GM21786 (cell line): ENCODE measurements around the gene SPARC.
"Not testable (repeated sequence)": the region's sequence is repeated elsewhere in the genome, so short reads cannot be mapped to it uniquely, and the experiment has no call there.

ENCODE experiments used
- ATAC-seq: cut with Tn5 transposase; IDR thresholded peaks from one replicate; pipeline ENCODE4 v1.9.1; 2021; ENCODE audit not compliant: unreplicated experiment

SPARC gene, protein sequence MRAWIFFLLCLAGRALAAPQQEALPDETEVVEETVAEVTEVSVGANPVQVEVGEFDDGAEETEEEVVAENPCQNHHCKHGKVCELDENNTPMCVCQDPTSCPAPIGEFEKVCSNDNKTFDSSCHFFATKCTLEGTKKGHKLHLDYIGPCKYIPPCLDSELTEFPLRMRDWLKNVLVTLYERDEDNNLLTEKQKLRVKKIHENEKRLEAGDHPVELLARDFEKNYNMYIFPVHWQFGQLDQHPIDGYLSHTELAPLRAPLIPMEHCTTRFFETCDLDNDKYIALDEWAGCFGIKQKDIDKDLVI

DNA sequence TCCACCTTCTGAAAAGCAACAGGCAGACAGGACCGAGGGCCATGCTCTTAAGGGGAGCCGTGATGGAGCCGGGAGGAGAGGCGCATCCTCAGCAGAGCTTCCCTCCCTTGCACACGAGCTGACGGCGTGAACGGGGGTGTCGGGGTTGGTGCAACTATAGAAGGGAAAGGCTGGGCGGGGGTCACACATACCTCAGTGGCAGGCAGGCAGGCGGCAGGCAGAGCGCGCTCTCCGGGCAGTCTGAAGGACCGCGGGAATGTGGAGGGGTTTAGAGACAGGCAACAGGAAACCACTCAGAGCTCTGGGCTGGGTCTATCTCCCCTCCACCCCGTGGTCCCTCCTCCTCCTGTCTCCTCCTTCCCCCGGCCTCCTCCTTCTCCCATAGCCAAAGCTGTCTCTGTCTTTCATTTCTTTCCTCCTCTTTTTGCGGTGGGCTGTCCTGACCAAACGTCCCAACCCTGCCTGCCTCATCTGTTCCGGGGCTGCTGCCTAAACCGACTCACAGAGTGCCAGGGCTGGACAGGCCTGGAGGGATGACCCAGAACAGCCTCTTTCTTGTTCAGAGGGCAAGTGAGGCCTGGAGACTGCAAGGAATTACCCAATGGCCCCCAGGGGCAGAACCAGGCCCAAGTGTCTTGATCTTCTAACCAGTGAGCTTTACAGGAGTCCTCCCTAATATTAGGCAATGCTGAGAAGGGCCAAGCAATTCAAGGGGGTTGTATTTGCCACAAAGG, at the start of gene SPARC:
Gene SPARC (minus strand): TSS at position 242 of the 734 bp plus-strand sequence. CDS start 10,727 bp downstream, outside the sequence.
- ATAC-seq, result peak; percentile 81

DNA sequence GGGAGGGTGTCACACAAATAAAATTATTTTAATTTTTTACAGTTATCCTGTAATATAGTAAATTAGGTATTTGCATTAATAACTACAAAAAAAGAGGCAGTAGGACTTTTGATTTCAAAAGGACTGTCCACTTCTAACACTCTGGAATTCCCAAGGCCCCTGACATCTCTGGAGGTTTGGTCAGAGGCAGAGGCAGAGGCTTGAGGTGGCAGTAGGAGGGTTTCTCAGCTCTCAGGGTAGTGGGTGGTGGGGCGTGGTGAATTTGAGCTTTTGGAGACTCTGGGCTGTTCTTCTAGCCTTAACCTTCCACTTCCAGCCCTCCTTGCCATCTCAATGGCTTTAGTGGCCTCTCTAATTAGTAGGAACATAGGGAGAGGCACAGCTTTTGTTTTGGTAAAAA, 48.9 kb upstream of the SPARC start:
- ATAC-seq, result no peak

DNA sequence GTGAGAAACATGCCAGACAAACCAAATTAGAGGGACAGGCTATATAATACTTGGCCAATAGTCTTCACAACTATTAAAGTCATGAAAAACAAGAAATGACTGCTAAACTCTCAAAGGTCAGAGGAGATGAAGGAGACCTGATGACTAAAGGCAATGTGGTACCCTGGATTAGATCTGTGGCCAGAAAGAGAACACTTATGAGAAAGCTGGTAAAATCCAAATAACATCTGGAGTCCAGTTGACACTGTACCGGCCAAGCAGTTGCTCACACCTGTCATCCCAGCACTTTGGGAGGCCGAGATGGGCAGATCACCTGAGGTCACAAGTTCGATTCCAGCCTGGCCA, 47.3 kb upstream of the SPARC start:
- no peak for ATAC-seq

DNA sequence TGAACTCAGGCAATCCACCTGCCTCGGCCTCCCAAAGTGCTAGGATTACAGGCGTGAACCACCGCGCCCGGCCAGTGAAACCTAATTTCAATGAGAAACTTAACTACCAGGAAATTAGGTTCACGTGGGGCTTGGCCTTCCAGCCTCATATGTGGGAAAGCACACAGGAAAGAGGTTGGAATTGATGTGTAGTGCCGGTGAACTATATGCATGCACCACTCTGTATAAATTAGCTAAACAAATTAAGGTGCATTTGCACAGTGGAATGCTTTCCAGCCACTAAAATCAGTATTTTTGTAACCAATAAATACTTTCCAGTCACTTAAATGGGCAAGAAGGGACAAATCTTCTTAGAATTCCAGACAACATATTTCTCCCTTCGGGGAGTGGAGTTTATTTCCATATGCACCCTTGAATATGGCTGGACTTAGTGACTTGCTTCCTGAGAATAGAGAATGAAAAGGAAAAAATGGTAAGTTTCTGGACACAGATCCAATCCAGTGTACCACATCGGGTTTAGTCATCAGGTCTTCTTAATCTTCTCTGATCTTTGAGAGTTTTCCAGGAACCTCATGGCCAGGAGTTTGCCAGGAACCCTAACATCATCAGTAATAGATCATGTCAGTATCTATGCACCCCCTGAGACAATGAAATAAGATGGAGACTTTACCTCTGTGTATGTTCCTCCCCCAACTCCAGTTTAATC, 46.8 kb upstream of the SPARC start:
- ATAC-seq, result no peak

DNA sequence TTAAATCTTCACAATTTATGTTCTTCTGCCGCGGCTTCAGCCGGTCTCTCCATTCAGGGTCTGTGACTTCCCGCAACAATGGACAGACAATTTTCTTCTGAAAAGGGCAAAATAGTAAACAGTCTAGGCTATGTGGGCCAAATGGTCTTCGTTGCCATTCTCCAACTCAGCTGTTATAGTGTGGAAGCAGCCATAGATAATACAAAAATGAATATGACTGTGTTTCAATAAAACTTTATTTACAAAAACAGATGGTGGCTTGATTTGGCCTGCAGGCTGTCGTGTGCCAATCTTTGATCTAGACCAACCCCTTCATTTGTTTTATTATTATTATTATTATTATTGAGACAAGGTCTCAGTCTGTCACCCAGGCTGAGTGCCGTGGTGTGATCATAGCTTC, 43.7 kb upstream of the SPARC start:
- ATAC-seq, result no peak

DNA sequence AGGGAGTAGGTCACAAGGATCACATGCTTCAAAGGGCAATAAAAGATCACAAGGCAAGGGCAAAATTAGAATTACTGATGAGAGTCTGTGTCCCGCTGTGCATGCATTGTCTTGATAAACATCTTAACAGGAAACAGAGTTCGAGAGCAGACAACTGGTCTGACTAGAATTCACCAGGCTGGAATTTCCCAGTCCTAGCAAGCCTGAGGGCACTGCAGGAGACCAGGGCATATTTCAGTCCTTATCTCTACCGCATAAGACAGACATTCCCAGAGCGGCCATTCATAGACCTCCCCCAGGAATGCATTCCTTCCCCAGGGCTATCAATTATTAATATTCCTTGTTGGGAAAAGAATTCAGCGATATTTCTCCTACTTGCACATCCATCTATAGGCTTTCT, 42.9 kb upstream of the SPARC start:
- not testable (repeated sequence) for ATAC-seq

DNA sequence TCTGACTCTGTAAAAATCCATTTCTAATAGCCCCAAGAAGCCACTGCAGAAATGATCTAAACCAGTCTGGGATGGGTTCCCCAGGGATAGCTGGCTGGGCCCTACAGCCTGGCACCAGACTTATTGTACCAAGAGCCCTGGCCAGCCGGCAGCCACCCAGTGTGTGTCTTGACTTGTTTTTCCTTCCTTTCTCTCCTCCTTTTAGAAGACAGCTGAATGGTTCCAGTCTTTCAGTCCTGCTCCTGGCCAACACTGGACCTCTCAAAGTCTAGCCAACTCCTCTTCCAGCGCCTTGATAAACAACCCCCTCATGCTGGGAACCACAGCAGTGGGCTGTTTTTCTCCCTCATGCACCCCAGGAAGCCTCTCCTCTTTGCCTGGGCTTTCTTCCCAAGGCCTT, 37.6 kb upstream of the SPARC start:
- no peak for ATAC-seq

DNA sequence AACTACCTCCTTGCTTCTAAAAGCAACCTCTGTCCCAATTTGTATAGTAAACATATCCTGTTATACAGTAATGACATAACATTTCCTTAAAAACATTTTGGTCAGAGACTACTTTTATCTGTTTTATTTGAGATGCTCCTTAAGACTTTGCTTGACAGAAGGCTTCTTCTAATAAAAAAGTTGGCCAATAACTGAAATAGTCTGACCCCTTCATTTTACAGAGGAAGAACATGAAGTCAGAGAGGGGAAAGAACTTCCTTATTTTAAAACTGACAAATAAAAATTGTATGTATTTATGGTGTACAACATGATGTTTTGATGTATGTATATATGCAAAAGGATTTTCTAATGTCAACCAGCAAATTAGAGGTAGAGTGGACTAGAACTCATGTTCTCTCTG, 35.8 kb upstream of the SPARC start:
- ATAC-seq, result no peak

DNA sequence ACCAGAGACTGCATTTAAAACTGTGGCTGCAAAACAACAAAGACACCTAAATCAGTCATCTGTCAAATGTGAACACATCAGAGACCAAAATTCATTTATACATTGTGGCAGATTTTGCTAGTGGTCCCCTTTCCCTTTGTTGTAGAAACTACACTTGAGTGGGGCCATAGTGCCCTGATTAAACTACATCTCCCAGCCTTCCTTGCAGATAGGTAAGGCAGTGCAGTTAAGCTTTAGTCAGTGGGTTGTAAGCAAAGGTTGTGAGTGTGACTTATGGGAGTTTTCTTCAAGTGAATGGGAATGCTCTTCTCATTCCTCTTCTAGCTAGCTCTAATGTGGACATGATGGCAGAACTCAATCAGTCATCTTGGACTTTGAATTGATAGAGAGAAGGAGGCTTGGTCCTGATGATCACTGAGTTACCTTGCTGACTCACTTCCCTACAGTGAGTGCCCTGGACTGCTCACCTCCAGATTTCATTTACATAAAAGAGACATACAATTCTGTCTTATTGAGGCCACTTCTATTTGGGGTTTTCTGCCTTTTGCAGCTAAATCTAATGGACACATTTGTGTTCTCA, 35.2 kb upstream of the SPARC start:
- ATAC-seq, result peak; percentile 19

DNA sequence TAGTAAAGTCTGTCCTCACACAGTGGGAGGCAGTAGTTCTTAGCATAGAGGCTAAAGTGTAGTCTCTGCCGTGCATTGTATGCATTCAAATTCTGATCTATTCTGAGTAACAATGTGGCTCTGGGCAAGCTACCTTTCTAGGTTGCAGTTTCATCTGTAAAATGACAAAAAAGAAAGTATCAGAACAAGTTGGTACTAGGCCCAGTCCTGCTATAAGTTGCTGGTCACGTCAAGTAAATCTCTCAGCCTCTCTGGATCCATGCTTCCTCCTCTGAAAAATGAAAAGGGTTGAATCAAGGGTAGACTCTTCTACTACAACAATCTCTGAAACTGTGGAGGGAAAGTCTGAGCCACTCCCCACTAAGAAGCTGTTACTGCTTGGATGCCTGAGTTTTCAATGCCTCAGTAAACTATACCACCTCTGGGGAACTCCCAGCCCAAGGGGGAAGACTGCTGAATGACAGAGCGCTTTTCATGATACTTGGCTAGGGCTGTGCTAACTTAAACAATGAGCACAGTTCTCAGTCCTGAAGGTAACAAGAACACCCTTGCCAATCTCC, 34.5 kb upstream of the SPARC start:
- ATAC-seq, result peak; percentile 84

DNA sequence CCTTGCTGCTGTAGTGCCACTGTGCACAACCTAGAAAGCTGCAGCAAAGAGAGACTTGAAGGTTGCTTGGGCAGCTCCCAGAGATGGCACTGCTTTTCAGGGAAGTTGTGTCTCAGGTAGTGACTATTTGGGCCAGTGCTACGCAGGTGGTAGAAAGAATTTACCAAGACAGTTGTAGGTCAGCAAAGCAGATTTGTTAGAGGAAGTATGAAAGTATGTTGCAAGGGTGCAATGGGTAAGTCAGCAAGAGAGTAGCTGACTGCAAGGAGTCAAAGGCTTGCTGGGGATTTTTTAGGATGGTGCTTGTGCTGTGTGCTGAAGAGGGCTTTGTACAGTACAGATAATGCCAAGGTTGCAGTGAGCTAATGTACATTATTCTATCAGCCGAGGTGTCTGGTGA, 33.5 kb upstream of the SPARC start:
- no peak for ATAC-seq

DNA sequence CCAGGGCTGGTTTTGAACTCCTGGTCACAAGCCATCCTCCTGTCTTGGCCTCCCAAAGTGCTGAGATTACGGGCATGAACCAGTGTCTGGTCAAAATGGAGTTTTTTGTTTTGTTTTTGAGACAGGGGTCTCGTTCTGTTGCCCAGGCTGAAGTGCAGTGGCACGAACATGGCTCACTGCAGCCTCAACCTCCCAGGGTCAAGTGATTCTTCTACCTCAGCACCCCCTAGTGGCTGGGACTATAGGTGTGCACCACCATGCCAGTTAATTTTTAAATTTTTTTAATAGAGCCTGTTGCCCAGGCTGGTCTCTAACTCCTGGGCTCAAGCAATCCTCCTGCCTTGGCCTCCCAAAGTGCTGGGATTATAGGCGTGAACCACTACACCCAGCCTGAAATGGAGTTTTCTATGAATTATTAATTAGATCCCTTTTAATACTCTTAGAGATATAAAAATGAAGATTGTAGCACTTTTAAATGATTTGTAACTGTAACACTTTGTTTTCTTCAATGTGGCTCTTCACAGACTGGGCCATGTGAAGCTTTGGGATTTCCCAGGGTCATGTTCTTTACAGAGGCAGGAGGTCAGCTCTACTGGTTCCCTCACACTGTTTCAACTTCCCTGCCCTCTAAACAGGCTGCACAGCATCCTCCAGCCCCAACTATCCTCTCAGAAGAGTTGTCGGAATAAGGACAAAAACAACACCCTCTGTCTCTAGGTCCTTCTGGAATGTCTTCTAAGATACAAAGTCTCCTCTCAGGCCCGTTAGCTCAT, 32.7 kb upstream of the SPARC start:
- no peak for ATAC-seq

DNA sequence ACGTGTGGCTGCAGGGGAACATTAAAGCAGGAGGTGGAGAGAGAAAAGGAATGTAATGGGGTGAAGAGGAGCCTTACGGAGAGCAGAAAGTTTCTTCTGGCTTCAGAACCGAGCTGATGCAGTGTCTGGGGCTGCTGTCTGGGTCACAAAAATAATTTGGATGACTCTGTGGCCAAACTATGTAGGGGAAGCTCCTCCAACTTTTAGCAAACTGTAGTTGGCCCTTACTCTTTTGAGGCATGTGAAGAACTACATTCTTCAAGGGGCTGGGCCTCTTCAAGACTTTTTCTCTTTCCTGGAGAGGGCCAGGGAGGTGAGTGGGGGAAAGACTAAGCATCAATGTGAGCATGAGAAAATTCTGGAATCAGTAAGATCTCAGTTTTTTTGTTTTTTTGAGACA, 31.9 kb upstream of the SPARC start:
- ATAC-seq, result no peak

DNA sequence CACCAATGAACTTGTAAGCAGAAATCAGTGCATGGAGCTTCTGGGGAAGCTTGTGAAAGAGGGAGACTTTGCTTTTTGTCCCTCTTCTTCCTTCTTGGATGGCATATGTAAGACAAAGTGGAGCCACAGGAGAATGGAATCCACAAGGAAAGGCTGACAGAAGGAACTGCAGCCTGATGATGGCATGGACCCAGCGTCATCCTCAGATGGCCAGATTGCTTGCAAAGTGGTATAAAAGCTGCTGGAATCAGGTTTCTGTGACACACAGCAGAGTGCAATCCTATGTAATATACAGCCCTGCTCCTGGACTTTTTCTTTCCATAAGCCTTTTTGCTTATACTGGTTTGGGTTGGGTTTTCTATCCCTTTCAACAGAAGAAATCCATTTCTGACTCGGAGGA, 31.4 kb upstream of the SPARC start:
- no peak for ATAC-seq

DNA sequence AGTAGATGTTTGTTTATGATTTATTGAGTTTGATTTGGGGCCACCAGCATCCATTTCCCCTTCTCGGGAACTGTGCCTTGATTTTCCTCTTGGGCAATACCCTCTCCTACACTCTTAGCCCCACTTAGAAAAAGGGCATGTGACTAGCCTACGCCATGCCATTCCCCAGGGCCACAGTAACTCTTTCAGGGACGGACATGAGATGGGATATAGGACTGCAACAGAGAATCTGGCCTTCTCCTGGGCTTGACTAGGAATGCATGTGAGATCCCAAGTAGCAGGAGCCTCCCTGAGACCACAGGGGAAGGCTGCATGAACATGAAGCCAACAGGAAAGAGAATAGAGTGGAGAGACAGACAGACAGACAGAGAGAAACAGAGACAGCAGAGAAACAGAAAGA, 30.7 kb upstream of the SPARC start:
- no peak for ATAC-seq

DNA sequence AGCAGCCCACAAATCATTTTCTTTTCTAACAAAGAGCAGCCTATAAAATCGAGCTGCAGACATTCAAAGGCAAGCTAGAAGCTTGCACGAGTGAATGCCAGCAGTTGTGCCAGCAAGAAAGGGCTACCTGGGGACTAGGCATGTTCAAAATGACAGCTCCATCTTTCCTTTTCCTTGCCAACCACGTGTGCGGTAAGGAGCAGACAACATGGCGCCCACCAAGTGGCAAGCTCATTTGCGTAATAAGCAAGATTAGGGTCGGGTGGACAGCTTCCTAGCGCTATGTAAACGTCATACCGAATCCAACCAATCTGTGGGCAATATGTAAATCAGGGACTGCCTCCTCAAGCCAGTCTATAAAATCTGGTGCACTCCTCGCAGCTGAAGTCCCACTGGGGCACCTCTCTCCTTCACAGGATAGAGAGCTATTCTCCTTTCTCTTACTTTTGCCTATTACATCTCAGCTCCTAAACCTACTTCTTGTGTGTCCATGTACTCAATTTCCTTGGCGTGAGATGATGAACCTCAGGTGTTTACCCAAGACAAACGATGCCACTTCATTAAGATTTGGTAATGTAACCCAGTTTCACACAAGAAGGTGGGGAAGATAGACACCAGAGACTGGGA, 22.5 kb upstream of the SPARC start:
- ATAC-seq, result no peak

DNA sequence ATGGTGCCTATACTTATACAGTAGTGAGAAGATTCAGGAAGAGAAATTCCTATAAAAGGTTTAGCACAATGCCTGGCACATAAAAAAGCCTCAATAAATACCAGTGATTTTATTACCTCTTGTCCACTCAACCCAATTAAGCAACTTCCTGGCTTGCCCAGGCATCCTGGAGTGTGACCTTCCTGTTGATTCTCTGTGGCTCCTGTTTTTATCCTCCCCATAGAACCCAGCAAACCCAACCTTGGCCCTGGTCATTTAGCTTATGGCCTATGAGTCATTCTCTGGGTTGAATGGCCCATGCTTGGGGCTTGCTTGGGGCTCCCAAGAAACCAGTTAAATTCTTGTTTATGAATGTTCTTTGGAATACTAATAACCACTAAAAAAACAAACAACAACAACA, 21.4 kb upstream of the SPARC start:
- ATAC-seq, result no peak

DNA sequence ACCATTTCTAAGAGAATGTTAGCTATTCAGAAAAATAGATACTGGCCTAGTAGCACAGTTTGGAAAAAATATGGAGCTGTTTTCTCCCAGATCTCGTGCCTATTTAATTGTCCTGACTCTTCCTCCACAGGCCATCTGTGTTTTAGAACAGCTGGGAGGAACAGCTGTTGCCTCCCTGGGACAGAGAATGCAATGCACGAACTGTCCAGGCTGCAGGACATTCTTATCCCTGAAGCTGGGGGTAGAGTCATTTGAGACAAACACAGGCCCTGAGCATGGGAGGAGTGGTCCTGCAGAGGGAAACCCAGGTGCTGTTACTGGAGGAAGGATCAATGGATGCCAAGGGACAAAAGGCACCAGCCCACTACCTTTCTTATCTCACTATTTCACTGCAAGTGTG, 20.9 kb upstream of the SPARC start:
- ATAC-seq, result no peak

DNA sequence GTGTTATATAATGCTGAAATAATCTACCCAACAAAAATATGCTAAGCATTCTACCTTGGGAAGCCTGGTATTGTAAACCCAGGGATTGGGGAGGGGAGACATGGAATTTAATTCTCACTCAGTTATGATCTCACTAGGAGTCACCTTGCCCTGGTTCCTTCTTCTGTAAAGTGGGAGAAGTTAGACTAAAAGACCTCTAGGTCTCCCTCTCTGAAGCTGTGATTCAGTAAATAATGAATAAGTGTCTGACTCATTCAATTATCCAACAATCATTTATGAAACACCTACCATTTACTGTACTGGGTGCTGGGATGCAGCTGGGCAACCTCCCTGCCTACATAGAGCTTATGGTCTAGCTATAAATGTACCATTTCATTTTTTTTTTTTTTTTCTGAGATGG, 20.2 kb upstream of the SPARC start:
- no peak for ATAC-seq

DNA sequence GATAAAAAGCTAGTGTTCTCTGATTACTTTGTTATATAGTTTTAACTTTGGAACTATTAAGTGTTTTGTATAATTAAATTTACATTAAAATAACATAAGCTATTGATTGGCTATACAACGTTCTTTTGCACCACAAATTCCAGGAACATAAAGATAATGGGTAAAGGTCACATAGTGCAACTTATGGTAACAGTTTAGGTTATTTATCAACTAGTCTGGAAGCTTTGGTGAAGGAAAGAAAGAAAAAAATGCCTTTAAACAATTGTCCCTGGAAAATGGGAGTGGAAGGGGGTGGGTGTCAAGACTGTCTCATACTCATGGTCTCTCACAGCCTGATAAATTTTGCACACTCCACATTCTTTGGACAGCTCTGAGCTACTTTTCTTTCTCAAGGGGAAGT, 17.1 kb upstream of the SPARC start:
- no peak for ATAC-seq
